HCT116 (cell line): ENCODE data around the gene HBG1. TPM values are rescaled to one million over a fixed set of nuclear protein-coding genes. Genes with fewer than 3 reads are reported as not detected.

ENCODE experiments used
- ATAC-seq: fragments of 200-7000 bp; cut with Tn5 transposase; 2 replicates; pipeline ENCODE4 v1.9.1; 2020; ENCODE audit warnings: mild to moderate bottlenecking, moderate library complexity
- BruUV-seq: library from RNA; stranded (reverse); fragments of 400-500 nt; replicated peaks from 2 replicates; lab custom pipeline; 2021; lab: Mats Ljungman, UMichigan
- CTCF ChIA-PET: fragments of 300-600 bp; sonication (Branson Sonifier 250); formaldehyde crosslinking; loops from one replicate; lab custom pipeline; 2021; ENCODE audit warnings: antibody characterized with exemption; lab: Charles Lee
- POLR2A ChIA-PET: fragments of 300-600, 350-600 bp; sonication (Branson Sonifier 250); formaldehyde crosslinking; loops from one replicate; lab custom pipeline; 2021; ENCODE audit warnings: antibody characterized with exemption; lab: Charles Lee
- RAD21 ChIA-PET, 2 experiments: fragments of 300-600 bp; sonication (Branson Sonifier 250); formaldehyde crosslinking; loops; one replicate each; lab custom pipeline; 2023; ENCODE audit warnings: low total read pairs in 2 of 2; ENCODE audit not compliant: uncharacterized antibody in 2 of 2, unreplicated experiment in 2 of 2, low non-redundant PET in 1 of 2; lab: Charles Lee
- DNase-seq: peaks from one replicate; pipeline ENCODE4 v3.0.0-alpha.2; 2010; ENCODE audit warnings: low read depth, low spot score
- H2AFZ ChIP-seq: fragments of 200-600 bp; shearing (Covaris generic), sonication (generic); 2 replicates; pipeline ENCODE4 v1.6.1; 2017; ENCODE audit warnings: low read depth, mixed run types, mixed read lengths, antibody characterized with exemption, low read length; ENCODE audit not compliant: poor library complexity, severe bottlenecking
- H3K27ac ChIP-seq: 2 replicates; pipeline ENCODE4 v1.5.1; 2012; ENCODE audit warnings: low read depth, low read length
- H3K27me3 ChIP-seq: fragments of 200-600 bp; sonication (generic); 2 replicates; pipeline ENCODE4 v1.6.1; 2016; ENCODE audit warnings: mixed run types, low read length, mixed read lengths; ENCODE audit not compliant: insufficient read depth
- H3K36me3 ChIP-seq, 2 experiments: fragments of 200-500 bp in 1 of 2; fragments of 200-600 bp in 1 of 2; sonication (Bioruptor generic) in 1 of 2; sonication (generic) in 1 of 2; 2 replicates each; pipeline versions ENCODE4 v1.5.1 to v1.6.1; 2014 to 2016; ENCODE audit warnings: low read length in 2 of 2, inconsistent platforms in 1 of 2, mixed read lengths in 1 of 2, mixed run types in 1 of 2; ENCODE audit not compliant: insufficient read depth in 2 of 2, control insufficient read depth in 1 of 2
- H3K4me1 ChIP-seq, 2 experiments: fragments of 200-600 bp in 1 of 2; sonication (generic) in 1 of 2; 2 replicates each; pipeline versions ENCODE4 v1.5.1 to v1.6.1; 2012 to 2017; ENCODE audit warnings: low read length in 2 of 2, inconsistent platforms in 1 of 2, mild to moderate bottlenecking in 1 of 2, mixed read lengths in 1 of 2, mixed run types in 1 of 2, moderate library complexity in 1 of 2; ENCODE audit not compliant: insufficient read depth in 2 of 2, control insufficient read depth in 1 of 2
- H3K4me2 ChIP-seq: fragments of 200-600 bp; sonication (generic); 2 replicates; pipeline ENCODE4 v1.6.1; 2017; ENCODE audit warnings: mixed run types, low read length, mixed read lengths
- H3K4me3 ChIP-seq, 2 experiments: fragments of 200-600 bp in 1 of 2; sonication (generic) in 1 of 2; replicated peaks in 1 of 2; 2 replicates each; pipeline ENCODE4 v1.5.1; 2011 to 2016; ENCODE audit warnings: low read length in 2 of 2, control low read depth in 1 of 2, low read depth in 1 of 2, mild to moderate bottlenecking in 1 of 2, mixed read lengths in 1 of 2, mixed run types in 1 of 2
- H3K79me2 ChIP-seq: fragments of 200-600 bp; sonication (generic); 2 replicates; pipeline ENCODE4 v1.6.1; 2017; ENCODE audit warnings: mild to moderate bottlenecking, mixed run types, low read length, moderate library complexity, mixed read lengths; ENCODE audit not compliant: insufficient read depth
- H3K9ac ChIP-seq: fragments of 200-600 bp; sonication (generic); 2 replicates; pipeline ENCODE4 v1.6.1; 2016; ENCODE audit warnings: low read length, mixed read lengths
- H3K9me2 ChIP-seq: fragments of 200-600 bp; sonication (generic), shearing (Covaris generic); 2 replicates; pipeline ENCODE4 v1.6.1; 2017; ENCODE audit warnings: mixed run types, mild to moderate bottlenecking, moderate library complexity; ENCODE audit not compliant: insufficient read depth
- H3K9me3 ChIP-seq, 2 experiments: fragments of 200-500 bp in 1 of 2; fragments of 200-600 bp in 1 of 2; sonication (Bioruptor generic) in 1 of 2; sonication (generic) in 1 of 2; 2 replicates each; pipeline ENCODE4 v1.6.1; 2014 to 2017; ENCODE audit warnings: low read length in 2 of 2, mixed read lengths in 2 of 2, inconsistent platforms in 1 of 2, low read depth in 1 of 2, mild to moderate bottlenecking in 1 of 2, mixed run types in 1 of 2, moderate library complexity in 1 of 2; ENCODE audit not compliant: control insufficient read depth in 1 of 2, insufficient read depth in 1 of 2
- H4K20me1 ChIP-seq: fragments of 200-600 bp; sonication (generic), shearing (Covaris generic); 2 replicates; pipeline ENCODE4 v1.6.1; 2017; ENCODE audit warnings: mixed run types, mild to moderate bottlenecking, moderate library complexity; ENCODE audit not compliant: insufficient read depth
- EZH2phosphoT487 ChIP-seq: fragments of 200-600 bp; IDR thresholded peaks from 2 replicates; pipeline ENCODE4 v1.6.1; 2018; ENCODE audit warnings: antibody characterized with exemption, borderline replicate concordance
- RAD21 ChIP-seq: IDR thresholded peaks from 2 replicates; pipeline ENCODE4 v1.6.1; 2012; ENCODE audit warnings: low read depth, mild to moderate bottlenecking
- REST ChIP-seq: IDR thresholded peaks from 2 replicates; pipeline ENCODE4 v1.6.1; 2012; ENCODE audit warnings: low read depth
- SRF ChIP-seq: IDR thresholded peaks from 2 replicates; pipeline ENCODE4 v1.6.1; 2012; ENCODE audit warnings: low read depth
- ZFX ChIP-seq: fragments of 450-650 bp; IDR thresholded peaks from 2 replicates; pipeline ENCODE4 v1.6.1; 2017
- ZNF274 ChIP-seq: fragments of 200-500 bp; sonication (Bioruptor generic); IDR thresholded peaks from 2 replicates; pipeline ENCODE4 v1.6.1; 2014; ENCODE audit warnings: mild to moderate bottlenecking, low read depth, low read length, inconsistent platforms
- intact Hi-C: fragments of 100-400 bp; cut with micrococcal nuclease; formaldehyde crosslinking; loops from 2 replicates; pipeline ENCODE4 v1.10.0; 2022
- total RNA-seq: library from RNA; stranded (reverse); gene quantifications from one replicate; pipeline ENCODE4 v1.2.1, GENCODE V29; 2021; ENCODE audit not compliant: unreplicated experiment
- TF ChIP-seq, protein P1 (sequence below): IDR thresholded peaks from 2 replicates; pipeline ENCODE4 v1.6.1; 2012

Gene HBG1
- total RNA-seq, 1 experiment from 2014 or later: 3.6 TPM

GRCh38 chr11:5200582-5200981 lies 49.1 kb downstream of the HBG1 start, which contains the start of gene OR51V1:
OR51V1 (minus strand) TSS chr11:5200682; CDS start chr11:5200682, 0 bp downstream.
- H3K9ac ChIP-seq: no peak within 1 kb of the TSS
- no peaks in the 10 kb centered on the region for H3K79me2 ChIP-seq
- DNase-seq (no peak), ATAC-seq (no peak)
- RAD21 ChIA-PET: no interaction called here
- no peak within 1 kb of the TSS for H3K27ac ChIP-seq
- peaks cover 48% of the 10 kb centered on the region for H3K27me3 ChIP-seq
- no peaks in the 10 kb centered on the region for H3K36me3 ChIP-seq
- no peak within 1 kb of the TSS for H3K4me2 ChIP-seq
- no peak for TF ChIP-seq ZNF274
- TF ChIP-seq ZFX: no peak
- TF ChIP-seq, protein P1, sequence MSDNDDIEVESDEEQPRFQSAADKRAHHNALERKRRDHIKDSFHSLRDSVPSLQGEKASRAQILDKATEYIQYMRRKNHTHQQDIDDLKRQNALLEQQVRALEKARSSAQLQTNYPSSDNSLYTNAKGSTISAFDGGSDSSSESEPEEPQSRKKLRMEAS: no peak
- POLR2A ChIA-PET: no interaction called here
- no peak within 1 kb of the TSS for H3K4me3 ChIP-seq
- no peaks in the 10 kb centered on the region for H3K9me3 ChIP-seq
- no peaks in the 10 kb centered on the region for H3K9me2 ChIP-seq
- H4K20me1 ChIP-seq: no peaks in the 10 kb centered on the region
- intact Hi-C loops: loop anchor here (10.0 kb wide), 1 partner anchor 354 kb away; no protein-coding TSS in a partner anchor
- H2AFZ ChIP-seq: no peak within 1 kb of the TSS
- BruUV-seq: no TSS peak
- H3K4me1 ChIP-seq: no peaks in the 10 kb centered on the region
- CTCF ChIA-PET: no interaction called here

DNA sequence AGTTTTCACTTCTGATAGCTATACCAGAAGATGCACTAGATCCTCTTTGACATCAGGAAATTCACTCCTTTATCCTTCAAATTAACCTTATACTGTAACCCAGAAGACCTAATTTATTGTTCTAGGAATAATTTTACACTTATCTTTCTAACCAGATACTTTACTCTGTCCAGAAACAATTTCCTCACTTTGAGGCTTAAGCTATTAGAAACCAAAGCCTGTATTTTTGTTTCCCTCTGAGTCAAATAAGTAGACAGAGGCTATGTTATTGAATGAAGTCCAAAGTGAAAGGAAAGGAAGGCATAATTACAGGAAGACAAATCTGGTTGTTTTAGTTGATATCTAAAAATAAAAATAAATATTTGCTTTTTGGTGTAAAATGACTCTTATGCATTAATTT lies 51.4 kb downstream of the HBG1 start:
- intact Hi-C loops: no loop called here
- Histone ChIP-seq H3K9ac (no peak overlapping the region), H3K4me2 (no peak overlapping the region), H3K27me3 (peaks cover 44% of the 10 kb centered on the region), H3K9me2 (no peaks in the 10 kb centered on the region), H3K36me3 (no peaks in the 10 kb centered on the region)
- no peak for DNase-seq
- no TSS peak for BruUV-seq
- TF ChIP-seq RAD21 (no peak), REST (no peak), EZH2phosphoT487 (no peak), SRF (no peak)
- TF ChIP-seq, all 23 proteins: peak for 0
- no peak overlapping the region for H3K4me3 ChIP-seq
- H4K20me1 ChIP-seq: no peaks in the 10 kb centered on the region
- ChIA-PET RAD21 (no interaction called here), CTCF (interaction anchor here (1.2 kb wide), 1 partner anchor 73 kb away, joined by 3 read pairs; no protein-coding TSS in a partner anchor), POLR2A (interaction anchor here (0.7 kb wide), 1 partner anchor 9 kb away, joined by 3 read pairs; no protein-coding TSS in a partner anchor)
- no peaks in the 10 kb centered on the region for H3K79me2 ChIP-seq
- no peaks in the 10 kb centered on the region for H3K4me1 ChIP-seq
- ATAC-seq: no peak
- H3K9me3 ChIP-seq: no peaks in the 10 kb centered on the region
- H2AFZ ChIP-seq: no peak overlapping the region
- H3K27ac ChIP-seq: no peak overlapping the region

Other genes starting within 250 kb of the HBG1 start
- not detected for gene OR52J3, start 203.3 kb downstream of the HBG1 start, total RNA-seq
- not detected for gene OR52E2, start 190.2 kb downstream of the HBG1 start, total RNA-seq
- not detected for gene OR52E1, start 180.3 kb downstream of the HBG1 start, total RNA-seq
- gene OR52A5, start 111.5 kb downstream of the HBG1 start, total RNA-seq: not detected
- gene OR52A1, start 95.1 kb downstream of the HBG1 start, total RNA-seq: not detected
- gene OR51V1, start 49.2 kb downstream of the HBG1 start, total RNA-seq: not detected
- not detected for gene HBB, start 22.8 kb downstream of the HBG1 start, total RNA-seq
- not detected for gene HBD, start 15.4 kb downstream of the HBG1 start, total RNA-seq
- 48.1 TPM for gene HBG2, start 4.9 kb upstream of the HBG1 start, total RNA-seq
- gene HBE1, start 20.1 kb upstream of the HBG1 start, total RNA-seq: 212 TPM
- 43.7 TPM for gene OR51B4, start 52.1 kb upstream of the HBG1 start, total RNA-seq
- gene OR51B2, start 74.4 kb upstream of the HBG1 start, total RNA-seq: 17.1 TPM
- 140 TPM for gene OR51B5, start 93.7 kb upstream of the HBG1 start, total RNA-seq
- gene OR51B6, start 101.7 kb upstream of the HBG1 start, total RNA-seq: not detected
- not detected for gene OR51M1, start 134.0 kb upstream of the HBG1 start, total RNA-seq
- not detected for gene OR51Q1, start 172.3 kb upstream of the HBG1 start, total RNA-seq
- gene OR51I1, start 191.7 kb upstream of the HBG1 start, total RNA-seq: 23.1 TPM
- gene OR51I2, start 199.5 kb upstream of the HBG1 start, total RNA-seq: not detected
- gene OR52D1, start 238.8 kb upstream of the HBG1 start, total RNA-seq: not detected